HEK293T (cell line): ENCODE measurements around the gene NINL.
"Not testable (repeated sequence)": the region's sequence is repeated elsewhere in the genome, so short reads cannot be mapped to it uniquely, and the experiment has no call there.

Experiments
- CTCF ChIA-PET: fragments of 350-600 bp; formaldehyde crosslinking; extraction: SDS; loops from one replicate; lab custom pipeline; 2021; ENCODE audit warnings: antibody characterized with exemption, inconsistent platforms; lab: Yijun Ruan, JAX
- POLR2A ChIA-PET: fragments of 350-600 bp; formaldehyde crosslinking; extraction: SDS; loops from one replicate; lab custom pipeline; 2020; ENCODE audit warnings: antibody characterized with exemption, inconsistent platforms; lab: Yijun Ruan, JAX
- DNase-seq: peaks from one replicate; pipeline ENCODE4 v3.0.0; 2012; ENCODE audit warnings: mixed read lengths; ENCODE audit errors: extremely low spot score
- ARNT ChIP-seq: fragments of 450-650 bp; IDR thresholded peaks from 2 replicates; pipeline ENCODE4 v1.6.1; 2017; ENCODE audit warnings: mild to moderate bottlenecking
- BHLHE40 ChIP-seq: fragments of 450-650 bp; IDR thresholded peaks from 2 replicates; pipeline ENCODE4 v1.6.1; 2016; ENCODE audit warnings: mild to moderate bottlenecking, moderate library complexity, borderline replicate concordance
- CTBP1 ChIP-seq: fragments of 450-650 bp; IDR thresholded peaks from 2 replicates; pipeline ENCODE4 v1.6.1; 2016; ENCODE audit warnings: borderline replicate concordance
- ELF4 ChIP-seq: fragments of 450-650 bp; IDR thresholded peaks from 2 replicates; pipeline ENCODE4 v1.6.1; 2017; ENCODE audit warnings: antibody characterized with exemption
- FOXA1 ChIP-seq: fragments of 450-650 bp; IDR thresholded peaks from 2 replicates; pipeline ENCODE4 v1.6.1; 2016; ENCODE audit warnings: mild to moderate bottlenecking
- FOXK2 ChIP-seq: fragments of 450-650 bp; IDR thresholded peaks from 2 replicates; pipeline ENCODE4 v1.6.1; 2016; ENCODE audit warnings: mild to moderate bottlenecking
- FOXM1 ChIP-seq: fragments of 450-650 bp; IDR thresholded peaks from 2 replicates; pipeline ENCODE4 v1.6.1; 2017; ENCODE audit warnings: mild to moderate bottlenecking, borderline replicate concordance
- HDGF ChIP-seq: fragments of 450-650 bp; IDR thresholded peaks from 2 replicates; pipeline ENCODE4 v1.6.1; 2017; ENCODE audit warnings: antibody characterized with exemption, borderline replicate concordance
- L3MBTL2 ChIP-seq: fragments of 450-650 bp; conservative IDR thresholded peaks from 2 replicates; pipeline ENCODE4 v1.6.1; 2016; ENCODE audit warnings: mild to moderate bottlenecking
- LEF1 ChIP-seq: fragments of 450-650 bp; IDR thresholded peaks from 2 replicates; pipeline ENCODE4 v1.6.1; 2017; ENCODE audit warnings: mild to moderate bottlenecking, borderline replicate concordance
- SP1 ChIP-seq: fragments of 450-650 bp; IDR thresholded peaks from 2 replicates; pipeline ENCODE4 v1.6.1; 2017
- SUZ12 ChIP-seq: fragments of 450-650 bp; IDR thresholded peaks from 2 replicates; pipeline ENCODE4 v1.6.1; 2016; ENCODE audit warnings: mild to moderate bottlenecking
- TARDBP ChIP-seq: fragments of 450-650 bp; IDR thresholded peaks from 2 replicates; pipeline ENCODE4 v1.6.1; 2016
- ZNF384 ChIP-seq: fragments of 450-650 bp; IDR thresholded peaks from 2 replicates; pipeline ENCODE4 v1.6.1; 2016
- TF ChIP-seq, protein P1 (sequence below): fragments of 450-650 bp; IDR thresholded peaks from 2 replicates; pipeline ENCODE4 v1.6.1; 2016

NINL gene

DNA sequence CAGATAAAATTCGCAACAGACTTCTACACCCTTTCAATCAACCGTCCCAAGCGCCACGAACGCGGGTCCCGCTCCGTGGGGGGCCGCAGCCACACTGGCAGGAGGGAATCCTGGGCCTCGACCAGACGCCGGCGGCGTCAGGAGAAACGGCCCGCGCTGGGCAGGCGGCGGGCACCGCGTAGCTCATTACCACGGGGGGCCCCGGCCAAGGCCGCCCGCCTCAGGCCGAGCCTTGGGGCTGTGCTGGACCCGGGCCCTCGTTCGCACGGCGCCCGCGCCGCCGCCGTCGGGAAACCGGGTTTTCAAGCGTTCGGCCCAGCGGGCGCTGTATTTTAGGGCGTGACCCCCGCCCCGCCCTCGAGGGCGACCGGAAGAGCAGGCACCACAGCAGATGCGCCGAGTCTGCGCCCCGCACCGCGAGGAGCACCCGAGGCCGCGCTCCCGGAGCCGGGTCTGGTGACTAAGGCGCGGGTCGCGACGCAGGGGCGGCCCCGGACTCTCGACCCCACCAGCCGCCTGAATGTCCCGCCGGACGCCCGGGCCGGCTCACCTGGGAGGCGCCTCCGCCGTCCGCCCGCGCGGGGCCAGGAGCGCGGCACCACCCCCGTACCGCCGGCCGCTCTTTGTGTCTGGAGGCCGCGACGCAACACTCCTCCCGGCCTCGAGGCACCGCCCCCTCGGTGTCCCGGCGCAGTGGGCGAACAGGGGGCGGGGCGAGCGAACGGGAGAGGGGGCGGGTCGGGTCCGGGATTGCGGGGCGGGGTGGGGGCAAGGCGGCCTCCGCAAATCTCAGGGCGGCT, at the start of gene NINL:
Gene NINL (minus strand): TSS at position 627 of the 800 bp plus-strand sequence. CDS start 58,944 bp downstream, outside the sequence.
- peak; percentile 72 for DNase-seq
- CTCF ChIA-PET: no interaction called here
- no peak for TF ChIP-seq SP1
- peak; percentile 75 for TF ChIP-seq L3MBTL2
- POLR2A ChIA-PET: interaction anchor here (0.9 to 1.1 kb wide), 5 partner anchors 11 to 176 kb away, joined by 3 to 6 read pairs (median 3); no protein-coding TSS in a partner anchor

DNA sequence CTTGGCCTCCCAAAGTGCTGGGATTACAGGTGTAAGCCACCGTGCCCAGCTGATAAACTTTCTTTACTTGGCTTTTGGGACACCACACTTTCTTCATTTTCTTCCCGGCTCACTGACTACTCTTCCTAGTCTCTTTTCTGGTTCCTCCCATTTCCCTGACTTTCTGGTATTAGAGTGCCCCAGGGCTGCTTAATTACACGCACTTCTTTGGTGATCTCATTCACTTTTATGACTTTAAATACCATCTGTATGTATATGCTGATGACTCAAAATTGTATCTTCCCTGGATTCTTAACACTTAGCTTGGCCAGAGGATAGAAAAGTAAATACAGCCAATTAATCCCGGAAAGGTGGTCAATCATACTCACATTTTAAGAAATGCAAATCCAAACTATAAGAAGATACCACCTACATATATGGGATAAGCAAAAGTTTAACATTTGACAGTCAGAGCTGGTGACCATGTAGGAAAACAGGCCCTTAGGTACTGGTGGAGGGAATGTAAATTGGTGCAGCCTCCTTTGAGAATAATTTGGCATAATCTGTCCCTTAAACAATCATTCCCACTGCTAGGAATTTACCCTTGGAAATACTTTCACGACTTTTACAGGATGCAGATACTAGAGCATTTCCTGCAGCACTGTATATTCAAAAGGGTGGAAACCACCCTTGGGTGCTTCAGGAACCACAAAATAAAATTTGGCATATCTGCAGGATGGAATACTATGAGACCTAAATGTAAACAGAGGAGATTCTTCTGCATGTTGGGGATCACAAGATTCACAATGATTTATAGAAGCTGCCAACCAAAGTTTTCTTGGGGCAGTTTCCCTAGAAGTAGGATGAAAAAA, 47.8 kb upstream of the NINL start:
- TF ChIP-seq CTBP1: no peak
- TF ChIP-seq, protein P1, sequence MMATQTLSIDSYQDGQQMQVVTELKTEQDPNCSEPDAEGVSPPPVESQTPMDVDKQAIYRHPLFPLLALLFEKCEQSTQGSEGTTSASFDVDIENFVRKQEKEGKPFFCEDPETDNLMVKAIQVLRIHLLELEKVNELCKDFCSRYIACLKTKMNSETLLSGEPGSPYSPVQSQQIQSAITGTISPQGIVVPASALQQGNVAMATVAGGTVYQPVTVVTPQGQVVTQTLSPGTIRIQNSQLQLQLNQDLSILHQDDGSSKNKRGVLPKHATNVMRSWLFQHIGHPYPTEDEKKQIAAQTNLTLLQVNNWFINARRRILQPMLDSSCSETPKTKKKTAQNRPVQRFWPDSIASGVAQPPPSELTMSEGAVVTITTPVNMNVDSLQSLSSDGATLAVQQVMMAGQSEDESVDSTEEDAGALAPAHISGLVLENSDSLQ: no peak
- TF ChIP-seq SP1: no peak
- ChIA-PET POLR2A (no interaction called here), CTCF (no interaction called here)
- DNase-seq: no peak

DNA sequence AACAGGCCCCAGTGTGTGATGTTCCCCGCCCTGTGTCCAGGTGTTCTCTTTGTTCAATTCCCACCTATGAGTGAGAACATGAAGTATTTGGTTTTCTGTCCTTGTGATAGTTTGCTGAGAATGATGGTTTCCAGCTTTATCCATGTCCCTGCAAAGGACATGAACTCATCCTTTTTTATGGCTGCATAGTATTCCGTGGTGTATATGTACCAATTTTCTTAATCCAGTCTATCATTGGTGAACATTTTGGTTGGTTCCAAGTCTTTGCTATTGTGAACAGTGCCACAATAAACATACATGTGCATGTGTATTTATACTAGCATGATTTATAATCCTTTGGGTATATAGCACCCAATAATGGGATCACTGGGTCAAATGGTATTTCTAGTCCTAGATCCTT, 45.3 kb upstream of the NINL start:
- POLR2A ChIA-PET, DNase-seq, CTCF ChIA-PET: not testable (repeated sequence)

DNA sequence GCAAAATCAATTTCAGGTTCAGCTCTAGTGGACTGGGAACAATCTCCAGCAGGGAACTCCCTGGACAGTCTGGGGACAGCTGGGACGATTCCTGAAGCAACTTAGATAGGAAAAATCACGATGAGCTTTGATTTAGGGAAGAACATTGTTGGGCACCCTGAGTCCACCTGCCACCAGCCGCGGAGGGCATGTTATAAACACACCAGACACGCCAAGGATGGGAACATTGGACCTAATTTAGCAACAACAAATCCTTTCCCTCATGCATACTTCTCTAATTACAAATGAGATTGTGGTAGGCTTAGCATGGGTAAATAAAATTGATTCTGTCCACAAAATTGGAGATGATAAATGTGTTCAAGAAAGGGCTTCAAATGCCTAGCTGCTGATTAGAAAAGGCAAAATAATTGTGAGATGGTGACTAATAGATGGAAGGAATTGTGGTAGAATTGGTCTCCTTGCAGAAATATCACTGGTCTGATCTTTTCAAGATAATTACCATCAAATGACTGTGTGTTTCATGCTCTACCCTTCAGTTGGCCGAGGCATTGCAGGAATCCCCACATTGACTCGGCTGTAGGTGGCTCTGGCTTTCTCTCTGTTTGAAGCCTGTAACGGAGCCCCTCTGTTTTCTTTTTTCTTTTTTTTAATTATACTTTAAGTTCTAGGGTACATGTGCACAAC, 44.6 kb upstream of the NINL start:
- ChIA-PET CTCF (no interaction called here), POLR2A (no interaction called here)
- TF ChIP-seq BHLHE40: no peak
- DNase-seq: no peak

DNA sequence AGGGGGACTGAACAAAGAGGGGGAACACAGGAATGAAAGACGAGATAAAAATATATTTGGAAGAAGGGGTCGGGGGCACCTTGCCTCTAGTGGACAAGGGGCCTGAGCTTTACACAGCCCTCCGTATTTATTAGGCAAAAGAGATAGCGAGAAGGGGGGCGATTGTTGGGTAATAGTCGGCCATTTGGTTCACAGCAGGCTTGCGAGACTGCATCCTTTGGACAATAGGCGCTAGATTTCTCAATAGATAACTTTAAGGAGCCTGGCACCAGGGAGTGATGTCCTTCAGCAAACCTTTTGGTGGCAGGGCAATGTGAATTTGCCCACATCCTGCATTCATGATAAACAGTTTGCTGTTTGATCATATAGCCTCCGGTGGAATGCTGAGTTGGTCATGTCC, 41.4 kb upstream of the NINL start:
- CTCF ChIA-PET: no interaction called here
- POLR2A ChIA-PET: interaction anchor here (0.6 kb wide), 1 partner anchor 94 kb away, joined by 3 read pairs; no protein-coding TSS in a partner anchor
- DNase-seq: no peak
- TF ChIP-seq FOXK2: no peak
- no peak for TF ChIP-seq SUZ12
- TF ChIP-seq LEF1: no peak
- TF ChIP-seq ARNT: no peak
- no peak for TF ChIP-seq FOXM1
- no peak for TF ChIP-seq TARDBP
- TF ChIP-seq, protein P1: no peak
- TF ChIP-seq L3MBTL2: no peak
- no peak for TF ChIP-seq ZNF384
- TF ChIP-seq SP1: no peak
- no peak for TF ChIP-seq CTBP1
- no peak for TF ChIP-seq HDGF
- no peak for TF ChIP-seq ELF4
- no peak for TF ChIP-seq BHLHE40

DNA sequence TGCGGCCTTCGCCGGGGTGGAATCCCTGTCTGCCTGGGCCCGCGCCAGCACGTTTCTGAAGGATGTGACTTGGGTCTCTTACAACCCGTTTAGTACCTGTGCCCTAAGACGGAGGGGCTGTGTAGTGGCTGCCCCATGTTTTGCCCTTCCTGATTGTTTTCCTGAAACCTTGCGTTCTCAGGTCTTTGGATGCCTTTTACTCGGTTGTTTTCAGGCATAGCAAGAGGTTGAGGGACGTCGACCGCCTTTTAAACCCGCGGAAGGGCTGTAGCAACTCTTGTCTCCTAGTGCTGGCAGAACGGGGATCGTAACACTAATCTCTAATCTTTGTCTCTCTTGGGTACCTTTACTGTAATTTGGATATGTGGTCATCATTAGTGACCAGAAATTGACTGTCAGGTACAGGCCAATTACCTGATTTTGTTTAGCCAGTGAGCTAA, 39.2 kb upstream of the NINL start:
- CTCF ChIA-PET: no interaction called here
- no peak for DNase-seq
- POLR2A ChIA-PET: interaction anchor here (0.8 to 1.4 kb wide), 3 partner anchors 14 to 217 kb away, joined by 3 read pairs; partner anchors contain the start of gene GINS1
- TF ChIP-seq ELF4: no peak
- TF ChIP-seq ZNF384: no peak
- TF ChIP-seq BHLHE40: no peak
- TF ChIP-seq SUZ12: no peak
- no peak for TF ChIP-seq FOXA1
- TF ChIP-seq, protein P1: no peak
- TF ChIP-seq CTBP1: no peak
- no peak; the same call in none of the 2 replicates for TF ChIP-seq L3MBTL2
- no peak for TF ChIP-seq ARNT
- TF ChIP-seq HDGF: no peak
